HEK293 (cell line): ENCODE data around the gene ATP5PO.

ENCODE experiments used
- ZNF121 ChIP-seq: fragments of 450-650 bp; formaldehyde crosslinking; IDR thresholded peaks from 2 replicates; pipeline ENCODE4 v1.5.1; 2016; ENCODE audit warnings: missing biosample characterization, missing genetic modification characterization
- ZNF548 ChIP-seq: fragments of 450-650 bp; formaldehyde crosslinking; IDR thresholded peaks from 2 replicates; pipeline ENCODE4 v1.5.1; 2016; ENCODE audit warnings: missing biosample characterization, missing genetic modification characterization
- ZNF660 ChIP-seq: fragments of 450-650 bp; IDR thresholded peaks from 2 replicates; pipeline ENCODE4 v1.5.1; 2018; ENCODE audit warnings: missing biosample characterization, mild to moderate bottlenecking, missing genetic modification characterization
- ZNF677 ChIP-seq: fragments of 450-650 bp; IDR thresholded peaks from 2 replicates; pipeline ENCODE4 v1.5.0; 2018; ENCODE audit warnings: missing biosample characterization, mild to moderate bottlenecking, missing genetic modification characterization, moderate library complexity
- ZNF791 ChIP-seq: fragments of 450-650 bp; formaldehyde crosslinking; IDR thresholded peaks from 2 replicates; pipeline ENCODE4 v1.5.1; 2016; ENCODE audit warnings: missing biosample characterization, missing genetic modification characterization
- TF ChIP-seq, protein P1 (sequence below): fragments of 450-650 bp; formaldehyde crosslinking; IDR thresholded peaks from 2 replicates; pipeline ENCODE4 v1.5.1; 2016; ENCODE audit warnings: missing biosample characterization, missing genetic modification characterization
- TF ChIP-seq, protein P2 (sequence below): fragments of 450-650 bp; formaldehyde crosslinking; IDR thresholded peaks from 2 replicates; pipeline ENCODE4 v1.5.1; 2016; ENCODE audit warnings: missing biosample characterization, missing genetic modification characterization, low read depth
- TF ChIP-seq, protein P3 (sequence below): fragments of 450-650 bp; formaldehyde crosslinking; IDR thresholded peaks from 2 replicates; pipeline ENCODE4 v1.5.1; 2016; ENCODE audit warnings: missing biosample characterization, missing genetic modification characterization
- TF ChIP-seq, protein P4 (sequence below): fragments of 450-650 bp; formaldehyde crosslinking; IDR thresholded peaks from 2 replicates; pipeline ENCODE4 v1.5.1; 2017; ENCODE audit warnings: missing biosample characterization, mild to moderate bottlenecking, missing genetic modification characterization, moderate library complexity

DNA sequence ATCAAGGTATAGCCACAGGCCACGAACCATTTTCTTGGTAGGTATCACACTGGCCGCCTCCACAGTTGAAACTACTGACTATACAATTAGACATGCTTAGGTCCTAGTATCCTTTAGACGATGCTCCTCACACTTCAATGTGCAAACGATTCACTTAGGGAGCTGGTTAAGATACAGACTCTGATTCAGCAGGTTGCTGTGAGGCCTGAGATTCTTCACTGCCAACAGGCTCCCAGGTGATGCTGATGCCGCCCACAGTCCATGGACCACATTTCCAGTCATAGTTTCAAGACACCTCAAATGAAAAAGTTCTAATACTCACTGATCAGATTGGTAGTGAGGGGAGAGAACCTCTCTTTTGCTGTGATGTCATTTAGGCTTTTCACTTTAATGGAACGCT is 6.8 kb downstream of the ATP5PO start:
- TF ChIP-seq, protein P1, sequence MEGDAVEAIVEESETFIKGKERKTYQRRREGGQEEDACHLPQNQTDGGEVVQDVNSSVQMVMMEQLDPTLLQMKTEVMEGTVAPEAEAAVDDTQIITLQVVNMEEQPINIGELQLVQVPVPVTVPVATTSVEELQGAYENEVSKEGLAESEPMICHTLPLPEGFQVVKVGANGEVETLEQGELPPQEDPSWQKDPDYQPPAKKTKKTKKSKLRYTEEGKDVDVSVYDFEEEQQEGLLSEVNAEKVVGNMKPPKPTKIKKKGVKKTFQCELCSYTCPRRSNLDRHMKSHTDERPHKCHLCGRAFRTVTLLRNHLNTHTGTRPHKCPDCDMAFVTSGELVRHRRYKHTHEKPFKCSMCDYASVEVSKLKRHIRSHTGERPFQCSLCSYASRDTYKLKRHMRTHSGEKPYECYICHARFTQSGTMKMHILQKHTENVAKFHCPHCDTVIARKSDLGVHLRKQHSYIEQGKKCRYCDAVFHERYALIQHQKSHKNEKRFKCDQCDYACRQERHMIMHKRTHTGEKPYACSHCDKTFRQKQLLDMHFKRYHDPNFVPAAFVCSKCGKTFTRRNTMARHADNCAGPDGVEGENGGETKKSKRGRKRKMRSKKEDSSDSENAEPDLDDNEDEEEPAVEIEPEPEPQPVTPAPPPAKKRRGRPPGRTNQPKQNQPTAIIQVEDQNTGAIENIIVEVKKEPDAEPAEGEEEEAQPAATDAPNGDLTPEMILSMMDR (tag by site-specific recombination): no peak
- TF ChIP-seq ZNF660 (tag by site-specific recombination) (no peak), ZNF791 (no peak), ZNF677 (tag by site-specific recombination) (no peak), ZNF548 (tag by site-specific recombination) (no peak), ZNF121 (tag by site-specific recombination) (no peak)
- TF ChIP-seq, protein P2, sequence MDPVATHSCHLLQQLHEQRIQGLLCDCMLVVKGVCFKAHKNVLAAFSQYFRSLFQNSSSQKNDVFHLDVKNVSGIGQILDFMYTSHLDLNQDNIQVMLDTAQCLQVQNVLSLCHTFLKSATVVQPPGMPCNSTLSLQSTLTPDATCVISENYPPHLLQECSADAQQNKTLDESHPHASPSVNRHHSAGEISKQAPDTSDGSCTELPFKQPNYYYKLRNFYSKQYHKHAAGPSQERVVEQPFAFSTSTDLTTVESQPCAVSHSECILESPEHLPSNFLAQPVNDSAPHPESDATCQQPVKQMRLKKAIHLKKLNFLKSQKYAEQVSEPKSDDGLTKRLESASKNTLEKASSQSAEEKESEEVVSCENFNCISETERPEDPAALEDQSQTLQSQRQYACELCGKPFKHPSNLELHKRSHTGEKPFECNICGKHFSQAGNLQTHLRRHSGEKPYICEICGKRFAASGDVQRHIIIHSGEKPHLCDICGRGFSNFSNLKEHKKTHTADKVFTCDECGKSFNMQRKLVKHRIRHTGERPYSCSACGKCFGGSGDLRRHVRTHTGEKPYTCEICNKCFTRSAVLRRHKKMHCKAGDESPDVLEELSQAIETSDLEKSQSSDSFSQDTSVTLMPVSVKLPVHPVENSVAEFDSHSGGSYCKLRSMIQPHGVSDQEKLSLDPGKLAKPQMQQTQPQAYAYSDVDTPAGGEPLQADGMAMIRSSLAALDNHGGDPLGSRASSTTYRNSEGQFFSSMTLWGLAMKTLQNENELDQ: no peak
- TF ChIP-seq, protein P3, sequence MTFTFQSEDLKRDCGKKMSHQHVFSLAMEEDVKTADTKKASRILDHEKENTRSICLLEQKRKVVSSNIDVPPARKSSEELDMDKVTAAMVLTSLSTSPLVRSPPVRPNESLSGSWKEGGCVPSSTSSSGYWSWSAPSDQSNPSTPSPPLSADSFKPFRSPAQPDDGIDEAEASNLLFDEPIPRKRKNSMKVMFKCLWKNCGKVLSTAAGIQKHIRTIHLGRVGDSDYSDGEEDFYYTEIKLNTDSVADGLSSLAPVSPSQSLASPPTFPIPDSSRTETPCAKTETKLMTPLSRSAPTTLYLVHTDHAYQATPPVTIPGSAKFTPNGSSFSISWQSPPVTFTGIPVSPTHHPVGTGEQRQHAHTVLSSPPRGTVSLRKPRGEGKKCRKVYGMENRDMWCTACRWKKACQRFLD (tag by site-specific recombination): no peak
- TF ChIP-seq, protein P4, sequence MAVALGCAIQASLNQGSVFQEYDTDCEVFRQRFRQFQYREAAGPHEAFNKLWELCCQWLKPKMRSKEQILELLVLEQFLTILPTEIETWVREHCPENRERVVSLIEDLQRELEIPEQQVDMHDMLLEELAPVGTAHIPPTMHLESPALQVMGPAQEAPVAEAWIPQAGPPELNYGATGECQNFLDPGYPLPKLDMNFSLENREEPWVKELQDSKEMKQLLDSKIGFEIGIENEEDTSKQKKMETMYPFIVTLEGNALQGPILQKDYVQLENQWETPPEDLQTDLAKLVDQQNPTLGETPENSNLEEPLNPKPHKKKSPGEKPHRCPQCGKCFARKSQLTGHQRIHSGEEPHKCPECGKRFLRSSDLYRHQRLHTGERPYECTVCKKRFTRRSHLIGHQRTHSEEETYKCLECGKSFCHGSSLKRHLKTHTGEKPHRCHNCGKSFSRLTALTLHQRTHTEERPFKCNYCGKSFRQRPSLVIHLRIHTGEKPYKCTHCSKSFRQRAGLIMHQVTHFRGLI (tag by site-specific recombination): no peak
